ENCODE results near the gene FBXO48.

DNA sequence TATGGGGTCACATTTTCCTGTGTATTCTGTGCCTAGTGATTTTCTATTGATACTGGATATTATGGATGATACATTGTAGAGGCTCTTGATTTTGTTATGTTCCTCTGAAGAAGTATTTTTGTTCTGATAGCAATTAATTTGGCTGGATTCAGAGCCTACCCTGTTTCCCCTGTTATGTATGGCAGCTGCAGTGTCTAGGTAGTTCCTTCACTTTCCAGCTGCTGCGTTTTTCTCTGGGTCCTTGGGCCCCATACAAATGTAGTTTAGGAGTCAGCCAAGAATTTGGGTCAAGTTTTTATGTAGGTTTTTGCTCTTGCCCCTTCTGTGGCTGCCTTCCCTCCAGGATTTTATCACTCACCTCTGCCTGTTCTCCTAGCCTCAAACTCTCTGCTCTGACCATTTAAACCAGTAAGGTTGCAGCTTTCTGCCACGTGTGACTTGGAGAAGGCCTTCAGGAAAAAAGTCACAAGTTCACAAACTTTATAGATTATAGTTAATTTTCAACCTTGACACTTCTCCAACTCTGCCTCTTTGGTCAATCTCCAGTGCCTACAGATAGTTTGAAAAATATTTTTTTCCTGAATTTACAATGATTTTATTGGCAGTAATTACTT, 47.3 kb upstream of the FBXO48 start:
- TF ChIP-seq, protein P1, sequence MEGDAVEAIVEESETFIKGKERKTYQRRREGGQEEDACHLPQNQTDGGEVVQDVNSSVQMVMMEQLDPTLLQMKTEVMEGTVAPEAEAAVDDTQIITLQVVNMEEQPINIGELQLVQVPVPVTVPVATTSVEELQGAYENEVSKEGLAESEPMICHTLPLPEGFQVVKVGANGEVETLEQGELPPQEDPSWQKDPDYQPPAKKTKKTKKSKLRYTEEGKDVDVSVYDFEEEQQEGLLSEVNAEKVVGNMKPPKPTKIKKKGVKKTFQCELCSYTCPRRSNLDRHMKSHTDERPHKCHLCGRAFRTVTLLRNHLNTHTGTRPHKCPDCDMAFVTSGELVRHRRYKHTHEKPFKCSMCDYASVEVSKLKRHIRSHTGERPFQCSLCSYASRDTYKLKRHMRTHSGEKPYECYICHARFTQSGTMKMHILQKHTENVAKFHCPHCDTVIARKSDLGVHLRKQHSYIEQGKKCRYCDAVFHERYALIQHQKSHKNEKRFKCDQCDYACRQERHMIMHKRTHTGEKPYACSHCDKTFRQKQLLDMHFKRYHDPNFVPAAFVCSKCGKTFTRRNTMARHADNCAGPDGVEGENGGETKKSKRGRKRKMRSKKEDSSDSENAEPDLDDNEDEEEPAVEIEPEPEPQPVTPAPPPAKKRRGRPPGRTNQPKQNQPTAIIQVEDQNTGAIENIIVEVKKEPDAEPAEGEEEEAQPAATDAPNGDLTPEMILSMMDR (IDR thresholded peaks at IDR 0.05) = no peak
- no peak for TF ChIP-seq POLR2A (IDR thresholded peaks at IDR 0.05)
